Activated CD8-positive, alpha-beta T cell treated with anti-CD3 and anti-CD28 coated beads for 36 hours (primary cell): ENCODE results near the gene AP4M1. TPM values are rescaled to one million over a fixed set of nuclear protein-coding genes. Genes with fewer than 3 reads are reported as not detected.

Experiments used
- ATAC-seq: fragments of 200-7000 bp; cut with Tn5 transposase; one replicate; pipeline ENCODE4 v1.10.0; 2021; ENCODE audit warnings: mild to moderate bottlenecking, moderate library complexity
- CTCF ChIA-PET: fragments of 350-600 bp; sonication (Branson Sonifier 250); formaldehyde crosslinking; loops from one replicate; lab custom pipeline; 2021; ENCODE audit warnings: antibody characterized with exemption; lab: Charles Lee
- POLR2A ChIA-PET: fragments of 350-600 bp; sonication (Branson Sonifier 250); formaldehyde crosslinking; loops from one replicate; lab custom pipeline; 2021; ENCODE audit warnings: antibody characterized with exemption; lab: Charles Lee
- DNase-seq: peaks from one replicate; pipeline ENCODE4 v3.0.0-alpha.2; 2020
- H3K27ac Mint-ChIP-seq: one replicate; pipeline ENCODE4 v1.8.0; 2021; ENCODE audit warnings: mild to moderate bottlenecking, mixed read lengths
- H3K27me3 Mint-ChIP-seq: one replicate; pipeline ENCODE4 v1.8.0; 2021; ENCODE audit warnings: mixed read lengths
- H3K36me3 Mint-ChIP-seq: one replicate; pipeline ENCODE4 v1.8.0; 2021; ENCODE audit warnings: low read depth, mixed read lengths
- H3K4me1 Mint-ChIP-seq: one replicate; pipeline ENCODE4 v1.8.0; 2021; ENCODE audit warnings: low read depth, mixed read lengths
- H3K4me3 Mint-ChIP-seq: one replicate; pipeline ENCODE4 v1.8.0; 2021; ENCODE audit warnings: mild to moderate bottlenecking, moderate library complexity, mixed read lengths
- H3K9me3 Mint-ChIP-seq: one replicate; pipeline ENCODE4 v1.8.0; 2021; ENCODE audit warnings: mixed read lengths
- CTCF ChIP-seq: fragments of 200-600 bp; IDR thresholded peaks from one replicate; pipeline ENCODE4 v1.8.0; 2022; ENCODE audit warnings: antibody characterized with exemption, mild to moderate bottlenecking
- intact Hi-C: fragments of 100-400 bp; cut with micrococcal nuclease; formaldehyde crosslinking; loops from one replicate; pipeline ENCODE4 v1.10.0; 2022
- total RNA-seq, 2 experiments: library from RNA; stranded (reverse); gene quantifications; one replicate each; pipeline ENCODE4 v1.2.3, GENCODE V29; 2021

The AP4M1 gene
- total RNA-seq, 2 experiments from 2014 or later, result 9.8 to 10.9 TPM

DNA sequence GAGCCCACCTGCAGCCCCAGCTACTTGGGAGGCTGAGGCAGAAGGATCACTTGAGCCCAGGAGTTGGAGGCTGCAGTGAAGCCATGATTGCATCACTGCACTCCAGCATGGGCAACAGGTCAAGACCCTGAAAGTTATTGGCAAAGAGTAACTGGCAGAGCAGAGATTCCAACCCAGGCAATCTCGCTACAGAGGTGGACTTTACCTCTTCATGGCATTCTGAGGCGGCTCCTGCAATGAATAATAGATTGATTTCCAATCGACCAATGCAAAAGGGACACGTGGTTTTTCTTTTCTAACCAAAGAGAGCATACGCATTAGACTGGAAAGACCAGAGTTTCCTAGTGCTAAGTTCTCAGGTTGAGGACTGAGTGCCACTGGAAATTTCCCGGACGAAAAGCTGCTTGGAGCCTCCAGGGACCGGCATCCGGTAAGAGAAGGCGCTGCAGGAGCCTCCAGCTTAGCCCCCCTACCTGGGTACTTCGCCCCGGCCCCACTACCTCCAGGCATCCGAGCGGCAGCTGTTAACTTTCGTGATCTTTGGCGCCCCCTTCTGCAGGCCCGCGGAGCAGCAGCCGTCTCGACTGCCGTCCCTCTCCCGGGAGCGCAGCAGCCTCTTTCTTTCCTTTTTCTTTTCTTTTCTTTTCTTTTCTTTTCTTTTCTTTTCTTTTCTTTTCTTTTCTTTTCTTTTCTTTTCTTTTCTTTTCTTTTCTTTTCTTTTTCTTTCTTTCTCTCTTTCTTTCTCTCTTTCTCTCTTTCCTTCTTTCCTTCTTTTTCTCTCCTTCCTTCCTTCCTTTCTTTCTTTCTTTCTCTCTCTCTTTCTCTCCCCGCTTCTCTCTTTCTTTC lies 29.4 kb downstream of the AP4M1 start:
- H3K4me1 Mint-ChIP-seq, result peaks cover 8% of the 10 kb centered on the region
- intact Hi-C loops, result loop anchor here (10.0 kb wide), 1 partner anchor 274 kb away; no protein-coding TSS in a partner anchor
- peaks cover 1% of the 10 kb centered on the region for H3K36me3 Mint-ChIP-seq
- POLR2A ChIA-PET, result interaction anchor here (1.4 to 1.6 kb wide), 2 partner anchors 16 to 30 kb away, joined by 4 to 5 read pairs; partner anchors contain the start of gene MCM7
- no peak overlapping the region for H3K27ac Mint-ChIP-seq
- peak; percentile 30 for ATAC-seq
- no peak overlapping the region for H3K4me3 Mint-ChIP-seq
- H3K27me3 Mint-ChIP-seq, result no peaks in the 10 kb centered on the region
- peak; percentile 98 for TF ChIP-seq CTCF
- peak; percentile 94 for DNase-seq
- no peaks in the 10 kb centered on the region for H3K9me3 Mint-ChIP-seq
- CTCF ChIA-PET, result interaction anchor here (0.6 to 5.5 kb wide), 48 partner anchors 9 to 616 kb away, joined by 3 to 60 read pairs (median 4); partner anchors contain the start of genes AP4M1, COPS6, GAL3ST4 and GJC3

GRCh38 chr7:100132126-100132525 lies 30.7 kb downstream of the AP4M1 start:
- H3K9me3 Mint-ChIP-seq, result no peaks in the 10 kb centered on the region
- no peaks in the 10 kb centered on the region for H3K27me3 Mint-ChIP-seq
- no peak for DNase-seq
- H3K4me3 Mint-ChIP-seq, result no peak overlapping the region
- intact Hi-C loops, result loop anchor here (10.0 kb wide), 1 partner anchor 273 kb away; no protein-coding TSS in a partner anchor
- no peaks in the 10 kb centered on the region for H3K36me3 Mint-ChIP-seq
- POLR2A ChIA-PET, result interaction anchor here (1.0 to 1.1 kb wide), 2 partner anchors 23 to 36 kb away, joined by 3 read pairs; no protein-coding TSS in a partner anchor
- H3K4me1 Mint-ChIP-seq, result peaks cover 8% of the 10 kb centered on the region
- CTCF ChIA-PET, result interaction anchor here (0.9 to 5.5 kb wide), 42 partner anchors 8 to 574 kb away, joined by 3 to 60 read pairs (median 5); partner anchors contain the start of genes AP4M1, CNPY4, GAL3ST4 and LAMTOR4
- no peak for TF ChIP-seq CTCF
- ATAC-seq, result no peak
- H3K27ac Mint-ChIP-seq, result no peak overlapping the region

GRCh38 chr7:100132697-100133151 lies 31.3 kb downstream of the AP4M1 start:
- POLR2A ChIA-PET, result interaction anchor here (0.7 to 1.1 kb wide), 4 partner anchors 10 to 37 kb away, joined by 3 to 5 read pairs (median 3); no protein-coding TSS in a partner anchor
- intact Hi-C loops, result loop anchor here (10.0 kb wide), 1 partner anchor 272 kb away; no protein-coding TSS in a partner anchor
- Mint-ChIP-seq H3K4me1 (peaks cover 10% of the 10 kb centered on the region), H3K27ac (no peak overlapping the region), H3K9me3 (no peaks in the 10 kb centered on the region), H3K4me3 (no peak overlapping the region), H3K27me3 (no peaks in the 10 kb centered on the region), H3K36me3 (no peaks in the 10 kb centered on the region)
- TF ChIP-seq CTCF, result peak; percentile 97
- CTCF ChIA-PET, result interaction anchor here (0.6 to 5.5 kb wide), 52 partner anchors 9 to 573 kb away, joined by 3 to 60 read pairs (median 4); partner anchors contain the start of genes AP4M1, CNPY4, GAL3ST4 and LAMTOR4
- peak; percentile 82 for ATAC-seq
- peak; percentile 78 for DNase-seq

DNA sequence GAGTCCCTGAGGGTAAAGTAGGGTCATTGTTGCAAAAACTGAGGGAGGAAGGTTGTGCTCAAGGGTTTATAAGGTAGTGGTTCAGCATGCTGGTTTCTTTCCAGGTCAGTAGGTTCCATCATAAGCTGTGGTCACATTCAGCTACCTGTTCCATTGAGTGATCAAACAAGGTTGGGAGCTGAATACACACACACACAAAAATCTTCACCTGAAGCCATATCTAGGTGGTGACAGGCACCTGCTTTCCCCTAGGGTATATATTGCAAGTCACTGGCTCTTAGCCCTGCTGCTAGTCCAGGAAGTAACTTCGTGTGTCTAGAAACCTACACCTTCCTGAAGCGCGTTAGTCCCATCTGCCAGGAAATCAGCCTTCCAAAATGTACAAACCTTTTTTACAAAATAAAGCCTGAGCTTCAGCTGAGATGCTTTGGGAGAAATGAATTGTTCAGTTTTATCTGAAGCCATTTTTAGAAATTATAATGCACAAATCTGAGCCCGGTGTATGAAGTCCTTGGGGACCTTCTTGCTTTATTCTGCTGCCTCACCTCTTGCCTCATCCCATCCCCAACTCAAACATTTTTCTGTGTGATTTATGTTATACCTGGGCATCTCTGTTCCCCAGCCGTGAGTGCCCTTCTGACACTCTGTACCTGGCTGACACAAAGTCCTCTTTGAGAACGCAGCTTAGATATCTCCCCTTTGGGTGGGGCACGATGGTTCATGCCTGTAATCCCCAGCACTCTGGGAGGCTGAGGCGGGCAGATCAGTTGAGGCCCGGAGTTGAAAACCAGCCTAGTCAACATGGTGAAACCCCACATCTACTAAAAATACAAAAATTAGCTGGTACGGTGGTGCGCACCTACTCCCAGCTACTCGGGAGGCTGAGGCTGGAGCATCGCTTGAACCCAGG lies 36.7 kb downstream of the AP4M1 start:
- H3K27me3 Mint-ChIP-seq, result no peaks in the 10 kb centered on the region
- H3K36me3 Mint-ChIP-seq, result no peaks in the 10 kb centered on the region
- intact Hi-C loops, result loop anchor here (10.0 kb wide), 1 partner anchor 267 kb away; no protein-coding TSS in a partner anchor
- no peak overlapping the region for H3K4me3 Mint-ChIP-seq
- POLR2A ChIA-PET, result interaction anchor here (1.1 to 1.5 kb wide), 3 partner anchors 10 to 37 kb away, joined by 3 read pairs; partner anchors contain the start of genes LAMTOR4 and MCM7
- peak overlapping the region; percentile 65 for H3K27ac Mint-ChIP-seq
- DNase-seq (no peak), ATAC-seq (no peak)
- no peaks in the 10 kb centered on the region for H3K9me3 Mint-ChIP-seq
- CTCF ChIA-PET, result interaction anchor here (0.9 to 2.9 kb wide), 5 partner anchors 10 to 270 kb away, joined by 3 to 11 read pairs (median 5); partner anchors contain the start of gene LAMTOR4
- no peak for TF ChIP-seq CTCF
- H3K4me1 Mint-ChIP-seq, result peaks cover 13% of the 10 kb centered on the region
